Neural cell (in vitro differentiated cells): ENCODE results near the gene IRF9. TPM values are rescaled to one million over a fixed set of nuclear protein-coding genes. Genes with fewer than 3 reads are reported as not detected.

Experiments used
- H2AFZ ChIP-seq: fragments of 200-600, 300-800 bp; sonication (generic), shearing (Covaris generic); 2 replicates; pipeline ENCODE4 v1.6.0; 2014; ENCODE audit warnings: low read depth, mild to moderate bottlenecking, antibody characterized with exemption, low read length, moderate library complexity
- H3F3A ChIP-seq: fragments of 200-600 bp; shearing (Covaris generic); 2 replicates; pipeline ENCODE4 v1.6.1; 2016; ENCODE audit warnings: mild to moderate bottlenecking, moderate library complexity, mixed read lengths, antibody characterized with exemption, low read length; ENCODE audit not compliant: insufficient read depth, poor library complexity, severe bottlenecking
- H3K27ac ChIP-seq: fragments of 200-600, 300-800 bp; sonication (generic), shearing (Covaris generic); 2 replicates; pipeline ENCODE4 v1.5.1; 2014; ENCODE audit warnings: mild to moderate bottlenecking, low read length, moderate library complexity
- H3K27me3 ChIP-seq: fragments of 300-800, 200-600 bp; sonication (generic), shearing (Covaris generic); 2 replicates; pipeline ENCODE4 v1.6.0; 2014; ENCODE audit warnings: mild to moderate bottlenecking, low read depth, low read length, moderate library complexity; ENCODE audit not compliant: insufficient read depth
- H3K36me3 ChIP-seq: fragments of 300-800, 200-600 bp; sonication (generic), shearing (Covaris generic); 2 replicates; pipeline ENCODE4 v1.5.1; 2014; ENCODE audit warnings: mild to moderate bottlenecking, antibody characterized with exemption, low read length, moderate library complexity; ENCODE audit not compliant: insufficient read depth
- H3K4me2 ChIP-seq: fragments of 300-800, 200-600 bp; sonication (generic), shearing (Covaris generic); 2 replicates; pipeline ENCODE4 v1.6.0; 2014; ENCODE audit warnings: mild to moderate bottlenecking, low read length
- H3K4me3 ChIP-seq: fragments of 300-800, 200-600 bp; sonication (generic), shearing (Covaris generic); 2 replicates; pipeline ENCODE4 v1.5.1; 2014; ENCODE audit warnings: mild to moderate bottlenecking, low read length, moderate library complexity
- H3K79me2 ChIP-seq: fragments of 200-600 bp; shearing (Covaris generic); replicated peaks from 2 replicates; pipeline ENCODE4 v1.6.0; 2014; ENCODE audit warnings: mild to moderate bottlenecking, low read length, moderate library complexity; ENCODE audit not compliant: insufficient read depth
- H3K9ac ChIP-seq: fragments of 300-800, 200-600 bp; sonication (generic), shearing (Covaris generic); 2 replicates; pipeline ENCODE4 v1.6.1; 2016; ENCODE audit warnings: mild to moderate bottlenecking, low read length, mixed read lengths
- H3K9me2 ChIP-seq: fragments of 200-600 bp; shearing (Covaris generic); 2 replicates; pipeline ENCODE4 v1.6.1; 2016; ENCODE audit warnings: mild to moderate bottlenecking, low read length, mixed read lengths; ENCODE audit not compliant: insufficient read depth
- H3K9me3 ChIP-seq: fragments of 200-600, 300-800 bp; sonication (generic), shearing (Covaris generic); 2 replicates; pipeline ENCODE4 v1.6.1; 2016; ENCODE audit warnings: mild to moderate bottlenecking, mixed run types, low read length, moderate library complexity, mixed read lengths
- H4K20me1 ChIP-seq: fragments of 200-600 bp; shearing (Covaris generic); 2 replicates; pipeline ENCODE4 v1.6.1; 2016; ENCODE audit warnings: mild to moderate bottlenecking, mixed run types; ENCODE audit not compliant: insufficient read depth
- EP300 ChIP-seq: fragments of 450-650 bp; conservative IDR thresholded peaks from 2 replicates; pipeline ENCODE4 v1.6.1; 2014; ENCODE audit warnings: antibody characterized with exemption, mild to moderate bottlenecking, moderate library complexity; ENCODE audit not compliant: poor library complexity, severe bottlenecking
- EZH2 ChIP-seq: fragments of 200-600, 300-800 bp; shearing (Covaris generic), sonication (generic); IDR thresholded peaks from 2 replicates; pipeline ENCODE4 v1.6.1; 2014; ENCODE audit warnings: antibody characterized with exemption, low read length, borderline replicate concordance, mild to moderate bottlenecking; ENCODE audit not compliant: insufficient read depth, poor library complexity, severe bottlenecking
- MXI1 ChIP-seq: fragments of 450-650 bp; conservative IDR thresholded peaks from 2 replicates; pipeline ENCODE4 v1.6.1; 2014; ENCODE audit warnings: antibody characterized with exemption, mild to moderate bottlenecking; ENCODE audit not compliant: poor library complexity, severe bottlenecking
- POLR2AphosphoS5 ChIP-seq: IDR thresholded peaks from 2 replicates; pipeline ENCODE4 v1.6.1; 2012
- RAD21 ChIP-seq: fragments of 450-650 bp; conservative IDR thresholded peaks from 2 replicates; pipeline ENCODE4 v1.6.1; 2014; ENCODE audit warnings: antibody characterized with exemption, mild to moderate bottlenecking, moderate library complexity
- SMC3 ChIP-seq: fragments of 450-650 bp; conservative IDR thresholded peaks from 2 replicates; pipeline ENCODE4 v1.6.1; 2014; ENCODE audit warnings: antibody characterized with exemption, mild to moderate bottlenecking, moderate library complexity; ENCODE audit not compliant: poor library complexity
- TAF1 ChIP-seq: IDR thresholded peaks from 2 replicates; pipeline ENCODE4 v1.6.1; 2012; ENCODE audit warnings: low read depth
- polyA plus RNA-seq: library from polyadenylated mRNA; depleted of rRNA; stranded (reverse); fragments of >200 nt; gene quantifications from 2 replicates; pipeline ENCODE4 v1.2.3, GENCODE V29; 2014
- TF ChIP-seq, protein P1 (sequence below): IDR thresholded peaks from 2 replicates; pipeline ENCODE4 v1.6.1; 2012; ENCODE audit warnings: borderline replicate concordance
- TF ChIP-seq, protein P2 (sequence below): fragments of 450-650 bp; IDR thresholded peaks from 2 replicates; pipeline ENCODE4 v1.5.1; 2014; ENCODE audit warnings: antibody characterized with exemption, mild to moderate bottlenecking, moderate library complexity; ENCODE audit not compliant: poor library complexity, severe bottlenecking

IRF9 gene
- polyA plus RNA-seq, 1 donor from 2014 or later, result 19.6 TPM

DNA sequence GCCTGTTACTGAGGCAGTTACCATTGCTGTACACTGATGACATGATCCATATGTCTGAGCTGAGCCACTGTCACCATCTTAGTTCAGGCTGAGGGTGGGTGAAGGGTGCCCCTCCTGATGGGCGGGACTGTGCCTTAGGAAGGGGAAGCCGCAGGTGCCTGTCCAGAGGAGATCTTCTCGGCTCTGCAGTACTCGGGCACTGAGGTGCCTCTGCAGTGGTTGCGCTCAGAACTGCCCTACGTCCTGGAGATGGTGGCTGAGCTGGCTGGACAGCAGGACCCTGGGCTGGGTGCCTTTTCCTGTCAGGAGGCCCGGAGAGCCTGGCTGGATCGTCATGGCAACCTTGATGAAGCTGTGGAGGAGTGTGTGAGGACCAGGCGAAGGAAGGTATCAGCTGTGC lies 10.1 kb upstream of the IRF9 start:
- Histone ChIP-seq H3K9me2 (no peaks in the 10 kb centered on the region), H3K9ac (no peak overlapping the region), H3K79me2 (peaks cover 9% of the 10 kb centered on the region), H3K4me2 (no peak overlapping the region), H3F3A (no peaks in the 10 kb centered on the region), H3K9me3 (no peaks in the 10 kb centered on the region), H3K36me3 (no peaks in the 10 kb centered on the region), H2AFZ (no peak overlapping the region), H3K27me3 (no peaks in the 10 kb centered on the region), H3K4me3 (no peak overlapping the region), H3K27ac (no peak overlapping the region), H4K20me1 (no peaks in the 10 kb centered on the region)
- no peak for TF ChIP-seq RAD21

DNA sequence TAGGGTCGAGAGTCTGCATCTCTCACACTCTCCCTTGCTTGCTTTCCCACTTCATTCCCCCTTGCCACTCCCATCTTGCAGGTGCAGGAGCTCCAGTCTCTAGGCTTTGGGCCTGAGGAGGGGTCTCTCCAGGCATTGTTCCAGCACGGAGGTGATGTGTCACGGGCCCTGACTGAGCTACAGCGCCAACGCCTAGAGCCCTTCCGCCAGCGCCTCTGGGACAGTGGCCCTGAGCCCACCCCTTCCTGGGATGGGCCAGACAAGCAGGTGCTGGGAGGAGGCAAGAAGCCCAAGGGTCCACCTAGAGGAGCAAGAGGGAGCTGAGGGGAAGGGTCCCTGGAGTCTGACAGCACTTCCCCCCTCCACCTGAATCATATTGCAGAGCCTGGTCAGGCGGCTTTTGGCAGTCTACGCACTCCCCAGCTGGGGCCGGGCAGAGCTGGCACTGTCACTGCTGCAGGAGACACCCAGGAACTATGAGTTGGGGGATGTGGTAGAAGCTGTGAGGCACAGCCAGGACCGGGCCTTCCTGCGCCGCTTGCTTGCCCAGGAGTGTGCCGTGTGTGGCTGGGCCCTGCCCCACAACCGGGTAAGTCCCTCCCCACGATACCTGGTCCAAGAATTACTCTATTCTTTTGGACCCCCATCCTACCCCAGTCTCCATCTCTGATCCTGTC lies 9.5 kb upstream of the IRF9 start:
- H2AFZ ChIP-seq, result no peak overlapping the region
- H3K27me3 ChIP-seq, result no peaks in the 10 kb centered on the region
- H3K4me3 ChIP-seq, result no peak overlapping the region
- peaks cover 9% of the 10 kb centered on the region for H3K79me2 ChIP-seq
- no peaks in the 10 kb centered on the region for H3K9me2 ChIP-seq
- no peaks in the 10 kb centered on the region for H3F3A ChIP-seq
- no peak overlapping the region for H3K27ac ChIP-seq
- no peaks in the 10 kb centered on the region for H4K20me1 ChIP-seq
- no peaks in the 10 kb centered on the region for H3K36me3 ChIP-seq
- TF ChIP-seq EP300 (no peak), EZH2 (no peak), TAF1 (no peak), MXI1 (no peak)
- TF ChIP-seq, protein P1, sequence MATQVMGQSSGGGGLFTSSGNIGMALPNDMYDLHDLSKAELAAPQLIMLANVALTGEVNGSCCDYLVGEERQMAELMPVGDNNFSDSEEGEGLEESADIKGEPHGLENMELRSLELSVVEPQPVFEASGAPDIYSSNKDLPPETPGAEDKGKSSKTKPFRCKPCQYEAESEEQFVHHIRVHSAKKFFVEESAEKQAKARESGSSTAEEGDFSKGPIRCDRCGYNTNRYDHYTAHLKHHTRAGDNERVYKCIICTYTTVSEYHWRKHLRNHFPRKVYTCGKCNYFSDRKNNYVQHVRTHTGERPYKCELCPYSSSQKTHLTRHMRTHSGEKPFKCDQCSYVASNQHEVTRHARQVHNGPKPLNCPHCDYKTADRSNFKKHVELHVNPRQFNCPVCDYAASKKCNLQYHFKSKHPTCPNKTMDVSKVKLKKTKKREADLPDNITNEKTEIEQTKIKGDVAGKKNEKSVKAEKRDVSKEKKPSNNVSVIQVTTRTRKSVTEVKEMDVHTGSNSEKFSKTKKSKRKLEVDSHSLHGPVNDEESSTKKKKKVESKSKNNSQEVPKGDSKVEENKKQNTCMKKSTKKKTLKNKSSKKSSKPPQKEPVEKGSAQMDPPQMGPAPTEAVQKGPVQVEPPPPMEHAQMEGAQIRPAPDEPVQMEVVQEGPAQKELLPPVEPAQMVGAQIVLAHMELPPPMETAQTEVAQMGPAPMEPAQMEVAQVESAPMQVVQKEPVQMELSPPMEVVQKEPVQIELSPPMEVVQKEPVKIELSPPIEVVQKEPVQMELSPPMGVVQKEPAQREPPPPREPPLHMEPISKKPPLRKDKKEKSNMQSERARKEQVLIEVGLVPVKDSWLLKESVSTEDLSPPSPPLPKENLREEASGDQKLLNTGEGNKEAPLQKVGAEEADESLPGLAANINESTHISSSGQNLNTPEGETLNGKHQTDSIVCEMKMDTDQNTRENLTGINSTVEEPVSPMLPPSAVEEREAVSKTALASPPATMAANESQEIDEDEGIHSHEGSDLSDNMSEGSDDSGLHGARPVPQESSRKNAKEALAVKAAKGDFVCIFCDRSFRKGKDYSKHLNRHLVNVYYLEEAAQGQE, result no peak
- H3K4me2 ChIP-seq, result no peak overlapping the region
- no peaks in the 10 kb centered on the region for H3K9me3 ChIP-seq
- H3K9ac ChIP-seq, result no peak overlapping the region

DNA sequence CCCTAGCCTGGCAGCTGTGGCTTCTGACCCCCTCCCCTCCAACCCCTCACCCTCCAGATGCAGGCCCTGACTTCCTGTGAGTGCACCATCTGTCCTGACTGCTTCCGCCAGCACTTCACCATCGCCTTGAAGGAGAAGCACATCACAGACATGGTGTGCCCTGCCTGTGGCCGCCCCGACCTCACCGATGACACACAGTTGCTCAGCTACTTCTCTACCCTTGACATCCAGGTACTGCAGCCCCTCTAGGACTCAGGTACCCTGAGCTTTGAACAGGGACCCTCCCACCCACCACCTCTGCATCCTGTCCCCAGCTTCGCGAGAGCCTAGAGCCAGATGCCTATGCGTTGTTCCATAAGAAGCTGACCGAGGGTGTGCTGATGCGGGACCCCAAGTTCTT lies 6.0 kb upstream of the IRF9 start:
- Histone ChIP-seq H3K27ac (no peak overlapping the region), H3K4me2 (no peak overlapping the region), H3K36me3 (no peaks in the 10 kb centered on the region), H3K4me3 (no peak overlapping the region), H3K27me3 (no peaks in the 10 kb centered on the region), H3K79me2 (no peaks in the 10 kb centered on the region), H4K20me1 (no peaks in the 10 kb centered on the region), H2AFZ (no peak overlapping the region), H3K9ac (no peak overlapping the region), H3K9me3 (no peaks in the 10 kb centered on the region), H3K9me2 (no peaks in the 10 kb centered on the region), H3F3A (no peaks in the 10 kb centered on the region)
- TF ChIP-seq EZH2, result no peak
- no peak for TF ChIP-seq MXI1
- TF ChIP-seq, protein P1, result no peak
- no peak for TF ChIP-seq TAF1
- TF ChIP-seq, protein P2, sequence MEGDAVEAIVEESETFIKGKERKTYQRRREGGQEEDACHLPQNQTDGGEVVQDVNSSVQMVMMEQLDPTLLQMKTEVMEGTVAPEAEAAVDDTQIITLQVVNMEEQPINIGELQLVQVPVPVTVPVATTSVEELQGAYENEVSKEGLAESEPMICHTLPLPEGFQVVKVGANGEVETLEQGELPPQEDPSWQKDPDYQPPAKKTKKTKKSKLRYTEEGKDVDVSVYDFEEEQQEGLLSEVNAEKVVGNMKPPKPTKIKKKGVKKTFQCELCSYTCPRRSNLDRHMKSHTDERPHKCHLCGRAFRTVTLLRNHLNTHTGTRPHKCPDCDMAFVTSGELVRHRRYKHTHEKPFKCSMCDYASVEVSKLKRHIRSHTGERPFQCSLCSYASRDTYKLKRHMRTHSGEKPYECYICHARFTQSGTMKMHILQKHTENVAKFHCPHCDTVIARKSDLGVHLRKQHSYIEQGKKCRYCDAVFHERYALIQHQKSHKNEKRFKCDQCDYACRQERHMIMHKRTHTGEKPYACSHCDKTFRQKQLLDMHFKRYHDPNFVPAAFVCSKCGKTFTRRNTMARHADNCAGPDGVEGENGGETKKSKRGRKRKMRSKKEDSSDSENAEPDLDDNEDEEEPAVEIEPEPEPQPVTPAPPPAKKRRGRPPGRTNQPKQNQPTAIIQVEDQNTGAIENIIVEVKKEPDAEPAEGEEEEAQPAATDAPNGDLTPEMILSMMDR, result no peak
- TF ChIP-seq RAD21, result no peak
- TF ChIP-seq POLR2AphosphoS5, result no peak
- TF ChIP-seq SMC3, result no peak
- no peak for TF ChIP-seq EP300
